ENCODE measurements around the gene SERINC5.
"Not testable (repeated sequence)": the region's sequence is repeated elsewhere in the genome, so short reads cannot be mapped to it uniquely, and the experiment has no call there.

Gene SERINC5

DNA sequence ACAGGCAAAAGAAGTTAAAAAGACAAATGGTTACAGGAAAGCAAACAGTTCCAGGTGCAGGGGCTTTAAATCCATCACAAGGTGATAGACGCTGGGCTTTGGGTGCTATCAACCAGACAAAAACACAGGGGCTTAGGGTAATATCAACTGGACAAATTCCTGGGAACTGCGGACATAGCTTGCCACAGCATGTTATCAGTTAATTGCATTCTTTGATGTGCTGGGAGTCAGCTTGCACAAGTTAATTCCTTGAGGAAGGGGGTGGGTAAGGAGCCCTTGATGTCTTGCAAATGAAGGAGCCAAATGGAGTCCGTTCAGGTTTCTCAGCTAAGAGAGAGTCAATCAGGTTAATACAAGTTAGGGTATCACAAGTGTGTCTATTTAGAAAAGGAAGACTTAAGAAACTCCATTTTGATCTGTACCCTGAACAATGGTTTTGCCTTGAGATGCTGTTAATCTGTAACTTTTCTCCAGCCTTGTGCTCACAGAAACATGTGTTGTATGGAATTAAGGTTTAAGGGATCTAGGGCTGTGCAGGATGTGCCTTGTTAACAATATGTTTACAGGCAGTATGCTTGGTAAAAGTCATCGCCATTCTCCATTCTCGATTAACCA is 144.4 kb downstream of the SERINC5 start:
- not testable (repeated sequence) for DNase-seq (ENCODE audit: low read depth in 3 of 3, low spot score in 1 of 3)

DNA sequence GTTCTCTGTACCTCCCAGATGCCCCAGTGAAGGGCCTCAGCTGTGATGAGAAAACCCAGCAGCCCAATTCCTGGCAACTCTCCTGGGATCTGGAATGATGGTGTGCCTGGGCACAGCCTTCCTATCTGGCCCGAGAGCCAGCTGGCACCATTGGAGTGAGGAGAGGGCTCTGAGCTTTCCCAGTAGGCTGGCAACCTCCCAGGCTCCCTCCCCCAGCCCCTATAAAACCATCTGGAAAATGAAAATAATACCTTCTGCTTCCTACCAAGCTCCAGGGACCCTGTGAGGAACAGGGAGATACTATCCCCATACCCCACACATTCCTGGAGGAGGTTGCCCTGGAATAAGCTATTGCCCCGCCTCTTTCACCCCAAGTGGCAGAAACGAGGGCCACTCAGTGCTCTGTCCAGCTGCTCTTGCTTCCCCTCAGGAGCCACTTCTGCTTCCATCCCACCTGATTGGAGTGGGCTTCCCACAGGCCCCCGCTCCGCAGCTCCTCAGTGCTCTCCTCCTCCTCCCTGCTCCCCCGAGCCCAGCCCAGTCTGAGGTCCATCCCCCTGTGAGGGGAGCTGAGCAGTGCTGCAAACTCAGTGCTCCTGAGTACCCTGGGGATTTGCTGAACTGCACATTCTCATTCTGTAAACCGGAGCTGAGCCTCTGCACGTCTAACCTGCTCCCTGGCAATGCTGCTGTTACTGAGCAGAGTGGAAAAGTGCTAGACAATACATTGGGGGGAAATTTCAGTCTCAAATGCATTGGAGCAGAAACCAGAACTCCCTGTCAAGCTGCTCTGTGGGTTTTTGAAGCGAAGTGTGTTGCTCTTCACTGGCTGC is 146.0 kb downstream of the SERINC5 start:
- no peak for DNase-seq (ENCODE audit: low read depth in 3 of 3, low spot score in 1 of 3)

DNA sequence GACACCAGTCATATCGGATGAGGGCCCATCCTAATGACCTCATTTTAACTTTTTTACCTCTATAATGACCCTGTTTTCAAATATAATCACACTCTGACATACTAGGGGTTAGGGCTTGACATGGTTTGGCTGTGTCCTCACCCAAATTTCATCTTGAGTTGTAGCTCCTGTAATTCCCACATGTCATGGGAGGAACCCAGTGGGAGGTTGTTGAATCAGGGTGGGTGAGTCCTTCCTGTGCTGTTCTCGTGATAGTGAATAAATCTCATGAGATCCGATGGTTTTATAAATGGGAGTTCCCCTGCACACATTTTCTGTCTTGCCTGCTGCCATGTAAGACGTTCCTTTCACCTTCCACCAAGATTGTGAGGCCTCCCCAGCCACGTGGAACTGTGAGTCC is 148.9 kb downstream of the SERINC5 start:
- no peak for DNase-seq (ENCODE audit: low read depth in 3 of 3, low spot score in 1 of 3)

DNA sequence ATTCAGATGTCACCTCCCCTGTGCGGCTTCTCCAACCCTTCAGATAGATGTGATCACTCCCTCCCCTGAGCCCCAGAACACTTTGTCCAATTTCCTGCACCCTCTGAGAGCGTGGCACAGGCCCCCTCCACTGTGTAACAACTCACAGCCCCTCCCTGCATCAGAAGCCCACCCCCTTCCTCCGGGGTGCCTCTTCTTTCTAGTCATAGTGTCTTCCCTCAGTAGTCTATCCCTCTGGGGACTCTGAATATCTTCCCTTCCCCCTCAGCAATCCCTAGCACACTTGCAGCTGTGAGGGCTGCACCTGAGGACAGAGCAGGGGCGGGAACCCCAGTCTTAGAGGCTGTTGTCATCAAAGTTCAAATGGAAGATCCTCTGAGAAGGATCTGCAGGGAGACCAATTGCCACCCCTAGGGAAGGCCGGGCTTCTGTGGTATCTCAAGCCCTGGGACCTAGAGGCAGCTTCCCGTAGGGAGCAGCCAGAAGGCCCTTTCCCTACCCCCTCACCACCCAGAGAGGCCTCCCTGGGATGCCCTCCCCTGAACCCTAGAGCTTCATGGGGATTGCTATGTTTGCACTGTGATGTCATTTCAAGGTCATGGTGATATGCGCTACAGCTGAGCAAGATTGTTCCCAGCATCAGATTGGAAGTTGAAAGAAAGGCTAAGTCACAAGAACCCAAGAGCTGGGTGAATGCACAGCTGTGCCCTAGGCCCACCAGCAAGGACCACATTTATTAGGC is 150.0 kb downstream of the SERINC5 start:
- DNase-seq (ENCODE audit: low read depth in 3 of 3, low spot score in 1 of 3) = no peak

DNA sequence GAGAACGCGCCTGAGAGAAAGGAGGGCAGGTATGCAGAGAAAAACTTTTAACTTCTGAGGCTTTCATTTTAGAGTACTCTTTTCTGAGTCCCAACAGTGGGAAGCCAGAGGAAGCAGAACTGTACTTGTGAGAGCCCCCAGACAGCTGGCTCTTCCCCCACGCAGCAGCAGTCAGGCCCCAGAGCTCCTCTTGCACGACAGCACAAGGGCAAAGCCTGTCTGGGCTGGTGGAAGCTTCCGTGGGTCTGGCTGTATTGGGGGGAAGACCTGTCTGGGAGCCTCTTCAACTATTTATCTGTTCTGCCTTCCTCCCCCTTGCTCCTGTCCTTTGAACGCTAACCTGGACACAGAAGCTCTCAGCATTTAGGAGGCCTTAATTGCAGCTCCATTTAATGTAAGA is 152.5 kb downstream of the SERINC5 start:
- no peak for DNase-seq (ENCODE audit: low read depth in 3 of 3, low spot score in 1 of 3)

DNA sequence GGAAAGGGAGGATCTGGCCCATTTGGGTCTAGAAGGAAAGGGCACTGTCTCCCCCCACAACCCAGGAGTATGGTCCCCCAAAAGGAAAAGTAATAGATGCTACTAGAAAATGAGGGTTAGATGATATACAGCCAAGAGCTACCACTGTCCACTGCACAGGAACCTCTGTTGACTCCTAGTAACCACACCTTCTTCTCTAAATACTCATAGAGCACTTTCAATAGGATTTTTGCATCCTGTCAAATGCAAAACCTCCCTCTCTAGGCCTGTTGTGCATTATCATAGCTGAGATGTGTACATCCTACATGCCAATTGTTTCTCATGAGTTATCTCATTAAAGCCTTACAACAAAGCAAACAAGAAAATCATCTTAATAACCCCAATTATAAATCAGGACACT is 153.9 kb downstream of the SERINC5 start:
- no peak for DNase-seq (ENCODE audit: low read depth in 3 of 3, low spot score in 1 of 3)

DNA sequence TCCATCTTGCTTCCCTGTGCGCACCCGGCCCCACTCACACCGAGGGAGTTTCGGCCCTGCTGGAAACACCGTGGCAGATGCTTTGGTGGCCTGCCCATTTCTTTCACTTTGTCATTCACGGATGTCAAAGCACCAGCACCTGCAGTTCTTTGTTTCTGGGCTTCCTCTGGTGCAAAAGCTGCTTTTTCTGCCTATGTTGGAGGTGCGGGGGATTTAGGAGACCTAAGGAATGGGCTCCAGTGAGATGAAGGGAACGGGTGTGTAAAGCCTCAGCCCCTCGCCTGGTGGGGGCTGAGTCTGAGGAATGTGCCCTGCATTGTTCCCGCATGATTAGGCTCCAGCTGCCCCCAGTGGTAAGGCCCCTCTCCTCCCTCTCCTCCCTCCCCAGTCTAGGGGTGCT is 158.4 kb downstream of the SERINC5 start:
- DNase-seq (ENCODE audit: low read depth in 3 of 3, low spot score in 1 of 3) = no peak

DNA sequence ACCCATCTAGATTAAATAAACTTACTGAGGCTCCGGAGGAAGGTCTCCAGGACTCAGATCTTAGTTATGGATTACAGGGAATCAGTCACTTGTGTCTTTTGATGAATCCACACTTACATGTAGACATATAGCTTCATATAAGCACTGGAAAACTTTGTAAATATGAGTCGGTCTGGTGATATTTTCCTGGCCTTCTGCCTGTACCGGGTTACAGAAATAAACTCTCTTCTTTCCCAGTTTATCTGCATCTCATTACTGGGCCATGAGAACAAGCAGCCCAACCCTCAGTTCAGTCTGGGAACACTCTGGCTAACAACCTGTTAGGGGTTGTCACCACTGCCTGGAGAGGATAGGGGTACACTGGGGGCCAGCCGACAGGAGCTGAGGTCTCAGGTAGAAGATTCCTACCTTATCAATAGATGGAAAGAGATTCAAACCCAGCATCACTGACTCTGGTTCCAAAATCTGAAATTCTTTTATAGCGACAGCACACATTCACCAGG is 161.6 kb downstream of the SERINC5 start:
- DNase-seq (ENCODE audit: low read depth in 3 of 3, low spot score in 1 of 3) = no peak

DNA sequence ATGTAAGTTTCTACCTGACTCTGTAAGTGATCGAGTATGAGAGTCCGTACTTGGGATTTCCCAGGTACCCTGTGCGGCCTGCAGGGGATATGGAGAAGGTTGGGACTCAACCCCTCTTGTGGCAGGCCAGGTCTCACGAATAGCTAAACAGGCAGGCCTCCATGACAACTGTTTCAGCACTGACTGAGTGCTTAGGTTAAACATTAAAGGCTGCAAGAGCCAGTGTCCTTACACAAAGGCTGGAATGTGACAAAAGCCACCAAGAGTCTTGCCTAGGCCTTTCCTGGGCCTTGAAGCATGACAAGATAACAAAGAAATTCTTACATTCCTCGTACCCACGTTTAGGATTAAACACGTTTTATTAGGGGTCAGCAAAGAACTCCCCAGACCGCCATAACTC is 162.1 kb downstream of the SERINC5 start:
- no peak for DNase-seq (ENCODE audit: low read depth in 3 of 3, low spot score in 1 of 3)

DNA sequence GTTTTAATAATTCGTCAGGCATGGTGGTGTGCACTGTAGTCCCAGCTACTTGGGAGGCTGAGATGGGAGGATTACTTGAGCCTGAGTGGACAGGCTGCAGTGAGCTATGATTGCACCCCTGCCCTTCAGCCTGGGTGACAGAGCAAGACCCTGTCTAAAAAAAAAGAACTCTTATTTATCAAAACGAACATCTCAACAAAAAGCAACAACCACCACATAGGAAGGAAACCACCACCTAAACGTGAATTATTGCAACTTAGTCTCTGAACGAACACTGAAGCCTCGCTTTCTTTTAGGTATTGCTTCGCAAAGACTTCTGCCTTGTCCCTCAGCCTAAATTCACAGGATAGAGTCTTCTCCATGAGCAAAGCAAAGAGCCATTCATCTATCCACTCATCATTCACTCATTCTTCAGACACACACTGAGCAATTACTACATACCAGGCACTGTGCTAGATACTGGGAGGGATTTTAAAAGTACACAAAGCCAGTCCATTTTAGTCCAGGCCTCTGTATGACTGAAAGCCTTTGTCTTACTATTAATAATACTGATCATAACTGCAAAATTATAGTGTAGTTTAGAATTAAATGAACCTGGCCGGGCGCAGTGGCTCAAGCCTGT is 163.3 kb downstream of the SERINC5 start:
- DNase-seq (ENCODE audit: low read depth in 3 of 3, low spot score in 1 of 3) = no peak

DNA sequence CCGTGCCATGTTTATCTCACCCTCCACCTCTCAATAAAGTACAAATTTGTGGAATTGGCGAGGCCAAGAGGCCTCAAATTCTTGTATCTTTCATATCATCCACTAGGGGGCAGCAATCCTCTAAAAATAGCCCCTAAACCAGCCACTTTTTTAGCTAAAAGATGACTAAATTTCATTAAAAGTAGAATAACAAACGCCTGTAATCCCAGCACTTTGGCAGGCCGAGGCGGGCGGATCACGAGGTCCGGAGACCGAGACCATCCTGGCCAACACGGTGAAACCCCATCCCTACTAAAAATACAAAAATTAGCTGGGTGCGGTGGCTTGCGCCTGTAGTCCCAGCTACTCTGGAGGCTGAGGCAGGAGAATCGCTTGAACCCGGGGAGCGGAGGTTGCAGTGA is 164.1 kb downstream of the SERINC5 start:
- DNase-seq (ENCODE audit: low read depth in 3 of 3, low spot score in 1 of 3) = peak in 1 of 3 donors; percentile 13

DNA sequence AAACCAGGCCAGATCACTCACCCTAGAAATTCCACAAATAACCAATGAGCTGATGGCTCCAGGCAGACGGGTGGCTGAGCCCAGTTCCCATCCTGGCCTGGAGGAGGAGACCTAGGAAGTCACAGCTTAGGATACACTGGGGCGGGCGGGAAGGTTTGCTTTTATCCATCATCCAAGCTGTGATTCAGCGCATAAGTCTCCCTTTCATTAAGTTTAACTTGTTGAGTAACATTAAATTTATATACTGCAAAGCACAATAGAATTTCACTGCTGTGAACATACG is 165.0 kb downstream of the SERINC5 start:
- DNase-seq (ENCODE audit: low read depth in 3 of 3, low spot score in 1 of 3) = no peak

DNA sequence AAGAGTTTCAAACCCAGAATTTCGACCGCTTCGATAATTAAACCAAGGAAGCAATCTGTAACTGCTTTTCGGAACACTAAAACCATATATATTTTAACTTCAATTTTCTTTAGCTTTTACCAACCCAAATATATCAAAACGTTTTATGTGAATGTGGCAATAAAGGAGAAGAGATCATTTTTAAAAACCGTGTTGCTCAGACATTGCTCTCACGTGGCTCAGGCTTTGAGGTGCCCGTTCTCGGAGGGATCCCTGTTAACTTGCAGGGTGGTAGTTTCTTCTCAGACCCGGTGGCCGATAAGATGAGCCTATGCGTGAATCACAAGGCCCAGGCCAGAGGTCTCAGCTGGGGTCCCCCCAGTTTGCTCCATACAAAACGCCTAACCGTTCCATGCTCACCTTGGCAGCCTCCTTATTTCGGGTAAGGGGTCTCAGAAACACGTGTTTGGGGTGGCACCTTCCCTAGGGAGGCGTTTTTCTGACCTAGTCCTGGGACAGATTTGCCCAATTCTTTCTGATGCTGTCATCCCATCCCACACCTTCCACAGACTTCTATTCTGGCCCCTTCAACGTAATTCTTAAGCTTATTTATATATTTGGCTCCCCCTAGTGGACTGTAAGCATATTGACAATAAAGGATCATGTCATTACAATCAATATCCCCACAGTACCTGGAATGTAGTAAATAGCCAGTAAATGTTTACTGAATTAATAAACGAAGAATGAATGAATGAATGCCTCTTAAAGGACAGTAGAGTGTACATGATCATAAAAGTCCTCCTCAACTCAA is 172.6 kb downstream of the SERINC5 start:
- peak in 1 of 3 donors; percentile 8 for DNase-seq (ENCODE audit: low read depth in 3 of 3, low spot score in 1 of 3)

DNA sequence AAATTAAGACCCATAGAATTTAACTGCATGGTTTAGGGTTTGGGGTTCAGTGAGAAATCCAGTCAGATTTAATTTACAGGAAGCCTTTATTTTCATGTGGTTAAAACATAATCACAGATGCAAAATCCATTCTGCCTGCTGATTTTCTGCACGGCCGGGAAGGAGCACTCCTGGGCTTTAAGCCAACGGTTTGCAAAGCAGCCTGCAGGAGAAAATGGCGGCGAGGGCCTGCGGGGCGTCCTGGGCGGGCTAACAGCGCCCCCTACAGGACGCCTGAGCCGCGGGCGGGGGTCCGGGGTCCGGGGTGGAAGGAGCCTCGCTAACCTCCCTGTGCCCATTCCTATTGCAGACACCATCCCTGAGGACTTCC is 173.1 kb downstream of the SERINC5 start:
- DNase-seq (ENCODE audit: low read depth in 3 of 3, low spot score in 1 of 3) = peak in 1 of 3 donors; percentile 51

DNA sequence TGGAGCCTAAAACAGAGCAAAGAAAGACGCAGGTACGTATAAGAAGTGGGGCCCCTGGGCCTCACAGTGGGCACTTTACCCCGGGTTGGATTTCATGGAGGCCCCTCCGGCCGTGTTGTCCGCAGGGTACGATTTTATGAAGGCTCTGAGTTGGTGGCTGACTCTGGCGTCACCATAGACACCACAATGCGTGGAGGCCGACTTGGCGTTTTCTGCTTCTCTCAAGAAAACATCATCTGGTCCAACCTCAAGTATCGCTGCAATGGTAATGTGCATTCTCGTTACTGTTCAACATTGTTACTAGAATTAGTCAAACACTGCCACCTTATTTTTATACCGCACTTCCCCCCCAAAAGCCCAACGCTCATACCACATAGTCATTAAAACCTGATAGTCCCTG is 173.6 kb downstream of the SERINC5 start:
- no peak for DNase-seq (ENCODE audit: low read depth in 3 of 3, low spot score in 1 of 3)

DNA sequence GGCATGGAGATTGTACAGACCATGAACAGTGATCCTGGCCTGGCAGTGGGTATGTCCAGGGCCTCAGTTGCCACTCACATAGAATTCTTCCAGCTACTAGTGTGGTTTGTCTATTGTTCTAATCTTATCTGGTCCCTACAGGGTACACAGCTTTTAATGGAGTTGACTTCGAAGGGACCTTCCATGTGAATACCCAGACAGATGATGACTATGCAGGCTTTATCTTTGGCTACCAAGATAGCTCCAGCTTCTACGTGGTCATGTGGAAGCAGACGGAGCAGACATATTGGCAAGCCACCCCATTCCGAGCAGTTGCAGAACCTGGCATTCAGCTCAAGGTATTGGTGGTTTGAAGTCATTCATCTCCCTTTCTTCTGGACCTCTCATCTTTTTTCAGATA is 176.9 kb downstream of the SERINC5 start:
- no peak for DNase-seq (ENCODE audit: low read depth in 3 of 3, low spot score in 1 of 3)

DNA sequence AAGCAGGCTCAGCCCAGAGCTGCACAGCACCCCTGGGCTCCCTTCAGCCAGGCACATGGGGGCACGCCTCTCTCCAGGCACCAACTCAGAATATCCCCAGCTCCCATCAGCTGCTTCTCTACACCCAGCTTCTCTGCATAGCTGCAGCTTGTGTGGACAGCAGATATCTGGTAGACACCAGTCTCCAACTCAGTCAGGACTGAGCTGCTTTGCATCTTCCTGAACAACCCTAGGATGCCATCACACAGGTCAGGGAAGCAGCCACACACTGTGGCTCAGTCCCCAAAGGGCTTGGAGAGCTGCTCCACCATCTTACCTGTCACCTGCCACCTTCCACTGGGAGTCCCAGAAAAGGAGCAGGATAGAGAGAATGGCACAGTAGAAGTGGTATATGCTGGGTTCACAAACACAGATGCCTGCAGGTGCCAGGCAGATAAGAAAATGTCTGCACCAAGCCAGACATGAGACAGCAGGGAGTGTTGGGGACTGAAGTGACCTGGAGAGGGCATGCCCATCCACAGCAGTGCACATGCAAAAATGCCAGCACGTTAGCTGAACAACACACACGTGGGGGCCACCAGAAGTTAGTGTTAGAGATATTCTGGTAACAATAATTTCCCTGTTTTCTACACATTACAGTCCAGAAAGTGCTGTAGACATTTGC is 178.7 kb downstream of the SERINC5 start:
- no peak for DNase-seq (ENCODE audit: low read depth in 3 of 3, low spot score in 1 of 3)

DNA sequence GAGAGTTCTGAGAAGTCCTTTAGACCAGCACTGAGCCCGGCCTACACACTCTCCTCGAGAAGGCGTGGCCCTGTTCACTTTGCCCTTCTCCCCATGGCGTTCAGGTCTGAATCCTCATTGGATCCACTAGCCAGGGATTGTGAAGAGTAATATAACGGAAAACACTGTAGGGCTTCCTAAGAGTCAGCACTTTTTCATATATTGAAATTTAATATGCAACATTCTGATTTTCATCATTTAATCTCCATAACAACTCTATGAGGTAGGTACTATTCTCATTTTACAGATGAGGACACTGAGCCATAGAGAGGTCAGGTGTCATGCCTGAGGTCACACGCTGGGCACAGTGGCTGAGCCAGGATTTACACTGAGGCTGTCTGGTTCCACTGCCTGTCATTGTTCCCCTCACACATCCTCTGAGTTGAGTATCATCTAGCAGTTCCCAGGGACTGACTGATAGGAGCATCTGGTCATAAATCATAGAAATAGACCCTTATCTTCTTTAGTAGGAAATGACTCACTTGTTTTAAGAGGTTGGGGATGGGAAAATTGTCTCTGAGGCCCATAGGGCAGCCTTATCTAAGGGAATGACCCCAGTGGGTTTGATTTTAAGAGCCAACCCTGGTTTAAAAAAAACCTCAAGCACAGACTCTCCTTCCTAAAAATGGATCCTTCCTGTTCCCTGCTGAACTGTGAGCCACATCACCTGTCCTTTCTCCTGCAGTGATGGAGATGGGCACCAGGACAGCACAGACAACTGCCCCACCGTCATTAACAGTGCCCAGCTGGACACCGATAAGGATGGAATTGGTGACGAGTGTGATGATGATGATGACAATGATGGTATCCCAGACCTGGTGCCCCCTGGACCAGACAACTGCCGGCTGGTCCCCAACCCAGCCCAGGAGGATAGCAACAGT is 179.5 kb downstream of the SERINC5 start:
- DNase-seq (ENCODE audit: low read depth in 3 of 3, low spot score in 1 of 3) = no peak
